PC-3 (cell line): Measurements from ENCODE around the gene SLFN13. TPM values are rescaled to one million over a fixed set of nuclear protein-coding genes. Genes with fewer than 3 reads are reported as not detected.

Experiments used
- ATAC-seq: fragments of 200-7000 bp; cut with Tn5 transposase; 2 replicates; pipeline ENCODE4 v1.9.1; 2020; ENCODE audit warnings: mild to moderate bottlenecking, moderate library complexity
- BruUV-seq: library from RNA; stranded (reverse); fragments of 400-500 nt; replicated peaks from 2 replicates; lab custom pipeline; 2021; lab: Mats Ljungman, UMichigan
- CTCF ChIA-PET: fragments of 300-600 bp; sonication (Branson Sonifier 250); formaldehyde crosslinking; loops from one replicate; lab custom pipeline; 2022; ENCODE audit warnings: antibody characterized with exemption; lab: Charles Lee
- POLR2A ChIA-PET: fragments of 300-600 bp; sonication (Branson Sonifier 250); formaldehyde crosslinking; loops from one replicate; lab custom pipeline; 2022; ENCODE audit warnings: antibody characterized with exemption; ENCODE audit not compliant: unreplicated experiment; lab: Charles Lee
- DNase-seq: peaks from one replicate; pipeline ENCODE4 v3.0.0-alpha.2; 2015
- H2AFZ ChIP-seq: fragments of 300-600 bp; sonication (generic); 2 replicates; pipeline ENCODE4 v1.6.0; 2016; ENCODE audit warnings: antibody characterized with exemption, low read length
- H3F3A ChIP-seq: fragments of 300-600 bp; sonication (generic); one replicate; pipeline ENCODE4 v1.6.0; 2017; ENCODE audit warnings: antibody characterized with exemption, low read length, control low read depth, mild to moderate bottlenecking; ENCODE audit not compliant: unreplicated experiment
- H3K27ac ChIP-seq: fragments of 300-600 bp; sonication (generic); 2 replicates; pipeline ENCODE4 v1.5.1; 2016; ENCODE audit warnings: mild to moderate bottlenecking, low read length
- H3K27me3 ChIP-seq: fragments of 300-600 bp; sonication (generic); 2 replicates; pipeline ENCODE4 v1.6.1; 2016; ENCODE audit warnings: low read length, mixed read lengths
- H3K36me3 ChIP-seq: fragments of 300-600 bp; sonication (generic); 2 replicates; pipeline ENCODE4 v1.6.1; 2016; ENCODE audit warnings: low read depth, mixed run types, low read length, mixed read lengths
- H3K4me1 ChIP-seq: fragments of 300-600 bp; sonication (generic); 2 replicates; pipeline ENCODE4 v1.5.1; 2016; ENCODE audit warnings: low read length; ENCODE audit not compliant: insufficient read depth
- H3K4me2 ChIP-seq: fragments of 300-600 bp; sonication (generic); 2 replicates; pipeline ENCODE4 v1.6.0; 2016; ENCODE audit warnings: low read length
- H3K4me3 ChIP-seq: fragments of 300-600 bp; sonication (generic); 2 replicates; pipeline ENCODE4 v1.5.1; 2016; ENCODE audit warnings: mild to moderate bottlenecking, low read length, mixed read lengths
- H3K79me2 ChIP-seq: fragments of 300-600 bp; sonication (generic); 2 replicates; pipeline ENCODE4 v1.6.1; 2017; ENCODE audit warnings: low read length, mixed read lengths
- H3K9ac ChIP-seq: fragments of 300-600 bp; sonication (generic); 2 replicates; pipeline ENCODE4 v1.6.0; 2016; ENCODE audit warnings: mild to moderate bottlenecking, low read length
- H3K9me2 ChIP-seq: fragments of 300-600 bp; sonication (generic); replicated peaks from 2 replicates; pipeline ENCODE4 v1.6.1; 2016; ENCODE audit warnings: mixed run types, low read length, mixed read lengths
- H3K9me3 ChIP-seq: fragments of 300-600 bp; sonication (generic); 2 replicates; pipeline ENCODE4 v1.6.1; 2016; ENCODE audit warnings: low read length, mixed read lengths
- H4K20me1 ChIP-seq: fragments of 300-600 bp; sonication (generic); 2 replicates; pipeline ENCODE4 v1.6.1; 2016; ENCODE audit warnings: low read length, mixed read lengths
- EZH2 ChIP-seq: fragments of 300-600 bp; sonication (generic); IDR thresholded peaks from one replicate; pipeline ENCODE4 v1.6.1; 2017; ENCODE audit warnings: antibody characterized with exemption, mild to moderate bottlenecking, low read length; ENCODE audit not compliant: unreplicated experiment
- EZH2phosphoT487 ChIP-seq: fragments of 300-600 bp; sonication (generic); IDR thresholded peaks from 2 replicates; pipeline ENCODE4 v1.6.1; 2018; ENCODE audit warnings: mild to moderate bottlenecking, antibody characterized with exemption, low read length, borderline replicate concordance
- intact Hi-C: fragments of 100-400 bp; cut with micrococcal nuclease; formaldehyde crosslinking; loops from 2 replicates; pipeline ENCODE4 v1.9.0; 2023
- total RNA-seq: library from RNA; depleted of rRNA; stranded (reverse); fragments of >200 nt; gene quantifications from 2 replicates; pipeline ENCODE4 v1.2.3, GENCODE V29; 2014
- TF ChIP-seq, protein P1 (sequence below): fragments of 300-600 bp; sonication (generic); conservative IDR thresholded peaks from 2 replicates; pipeline ENCODE4 v1.5.1; 2017; ENCODE audit warnings: antibody characterized with exemption, low read depth, mild to moderate bottlenecking, low read length

The SLFN13 gene
- total RNA-seq, 1 experiment from 2014 or later, result 8.2 TPM

DNA sequence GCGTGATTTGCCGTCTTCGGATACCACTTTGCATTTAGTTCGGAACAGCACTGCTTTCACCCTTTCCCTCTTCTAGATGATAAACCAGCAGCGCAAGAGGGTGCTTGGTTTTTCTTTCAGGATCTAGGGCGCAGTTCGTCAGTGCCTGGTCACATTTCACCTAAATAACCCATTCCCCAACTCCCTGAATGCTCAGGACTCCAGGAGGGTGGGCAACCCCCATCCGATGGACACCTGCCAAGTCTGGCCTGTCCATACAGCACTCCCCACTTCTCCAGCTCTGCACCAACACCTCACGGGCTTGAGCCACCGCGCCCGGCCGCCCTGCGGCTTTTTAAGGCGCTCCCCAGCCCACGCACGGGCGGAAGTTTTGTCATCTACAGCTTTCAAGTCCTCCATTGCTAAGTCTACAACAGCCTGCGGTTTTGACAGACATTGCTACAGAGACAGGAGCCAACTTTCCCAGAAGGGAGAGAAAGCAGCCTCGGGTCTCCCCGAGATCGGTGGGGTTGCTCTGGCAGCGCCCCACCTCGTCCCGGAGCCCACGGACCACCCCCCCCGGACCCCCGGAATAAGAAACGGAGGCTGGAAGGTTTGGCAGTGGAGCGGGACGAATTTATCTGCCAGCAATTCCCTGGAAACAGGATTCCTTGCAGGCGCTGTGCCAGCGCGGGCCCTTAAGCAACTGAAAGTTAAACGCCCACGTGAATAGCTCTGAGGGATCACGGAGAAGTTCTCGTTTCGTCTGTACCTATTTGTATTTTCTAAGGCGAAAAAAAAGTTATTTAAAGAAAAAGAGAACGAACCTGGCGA is 38.6 kb upstream of the SLFN13 start:
- H3K27me3 ChIP-seq, result peaks cover 58% of the 10 kb centered on the region
- no peaks in the 10 kb centered on the region for H3K9me3 ChIP-seq
- H4K20me1 ChIP-seq, result no peaks in the 10 kb centered on the region
- H3K4me1 ChIP-seq, result no peaks in the 10 kb centered on the region
- H3K36me3 ChIP-seq, result no peaks in the 10 kb centered on the region
- no peak overlapping the region for H3K27ac ChIP-seq
- ATAC-seq, result no peak
- ChIA-PET POLR2A (no interaction called here), CTCF (no interaction called here)
- no peak overlapping the region for H3K9ac ChIP-seq
- no peak for DNase-seq
- H3K9me2 ChIP-seq, result no peaks in the 10 kb centered on the region
- H3F3A ChIP-seq, result no peaks in the 10 kb centered on the region
- BruUV-seq, result no TSS peak
- H3K79me2 ChIP-seq, result no peaks in the 10 kb centered on the region
- TF ChIP-seq, protein P1, sequence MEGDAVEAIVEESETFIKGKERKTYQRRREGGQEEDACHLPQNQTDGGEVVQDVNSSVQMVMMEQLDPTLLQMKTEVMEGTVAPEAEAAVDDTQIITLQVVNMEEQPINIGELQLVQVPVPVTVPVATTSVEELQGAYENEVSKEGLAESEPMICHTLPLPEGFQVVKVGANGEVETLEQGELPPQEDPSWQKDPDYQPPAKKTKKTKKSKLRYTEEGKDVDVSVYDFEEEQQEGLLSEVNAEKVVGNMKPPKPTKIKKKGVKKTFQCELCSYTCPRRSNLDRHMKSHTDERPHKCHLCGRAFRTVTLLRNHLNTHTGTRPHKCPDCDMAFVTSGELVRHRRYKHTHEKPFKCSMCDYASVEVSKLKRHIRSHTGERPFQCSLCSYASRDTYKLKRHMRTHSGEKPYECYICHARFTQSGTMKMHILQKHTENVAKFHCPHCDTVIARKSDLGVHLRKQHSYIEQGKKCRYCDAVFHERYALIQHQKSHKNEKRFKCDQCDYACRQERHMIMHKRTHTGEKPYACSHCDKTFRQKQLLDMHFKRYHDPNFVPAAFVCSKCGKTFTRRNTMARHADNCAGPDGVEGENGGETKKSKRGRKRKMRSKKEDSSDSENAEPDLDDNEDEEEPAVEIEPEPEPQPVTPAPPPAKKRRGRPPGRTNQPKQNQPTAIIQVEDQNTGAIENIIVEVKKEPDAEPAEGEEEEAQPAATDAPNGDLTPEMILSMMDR, result no peak
- no peak for TF ChIP-seq EZH2
- no peak for TF ChIP-seq EZH2phosphoT487
- H3K4me2 ChIP-seq, result no peak overlapping the region
- no peak overlapping the region for H3K4me3 ChIP-seq
- intact Hi-C loops, result no loop called here
- H2AFZ ChIP-seq, result no peak overlapping the region

DNA sequence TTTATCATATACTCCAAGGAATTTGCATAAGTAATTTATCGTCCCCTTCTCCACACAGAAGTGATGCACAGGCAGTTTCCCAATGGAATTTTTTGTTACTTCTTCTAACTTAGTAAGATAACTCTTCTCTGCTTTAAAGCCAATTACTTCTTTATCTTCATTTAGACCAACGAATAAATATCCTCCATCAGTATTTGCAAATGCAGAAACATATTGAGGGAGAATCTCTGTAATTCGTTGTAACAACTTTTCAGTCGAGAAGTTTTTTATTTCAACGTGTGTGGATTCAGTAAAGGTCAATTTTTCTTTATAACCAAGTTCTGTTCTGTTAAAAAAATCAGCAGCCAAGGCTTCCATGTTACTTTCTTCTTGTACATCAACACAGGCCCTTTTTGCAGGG is 30.7 kb upstream of the SLFN13 start:
- intact Hi-C loops, result no loop called here
- DNase-seq, result no peak
- Histone ChIP-seq H3K9me2 (no peaks in the 10 kb centered on the region), H3K36me3 (no peaks in the 10 kb centered on the region), H4K20me1 (no peaks in the 10 kb centered on the region), H3K27ac (no peak overlapping the region), H3K4me3 (no peak overlapping the region), H3K4me1 (no peaks in the 10 kb centered on the region), H3K9ac (no peak overlapping the region), H2AFZ (no peak overlapping the region), H3F3A (no peaks in the 10 kb centered on the region), H3K9me3 (no peaks in the 10 kb centered on the region), H3K27me3 (peaks cover 51% of the 10 kb centered on the region), H3K79me2 (no peaks in the 10 kb centered on the region), H3K4me2 (no peak overlapping the region)
- TF ChIP-seq EZH2phosphoT487 (no peak), EZH2 (no peak)
- TF ChIP-seq, protein P1, result no peak
- BruUV-seq, result no TSS peak
- no peak for ATAC-seq
- ChIA-PET POLR2A (no interaction called here), CTCF (no interaction called here)

DNA sequence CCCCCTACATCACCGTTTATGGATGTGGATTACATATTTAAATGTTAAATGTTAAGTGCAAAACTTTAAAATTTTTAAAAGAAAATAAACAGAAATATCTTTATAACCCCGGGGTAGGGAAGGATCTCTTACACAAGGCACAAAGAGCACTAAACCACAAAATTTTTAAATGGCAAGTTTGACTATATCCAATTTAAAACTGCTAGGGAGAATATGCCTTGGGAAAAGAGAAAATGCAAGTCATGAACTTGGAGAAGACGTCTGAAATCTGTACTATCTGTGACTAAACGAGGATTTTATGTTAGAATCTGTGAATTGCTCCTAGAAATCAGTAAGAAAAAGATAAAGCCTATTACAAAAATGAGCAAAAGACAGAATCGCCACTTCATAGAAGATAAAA is 28.7 kb upstream of the SLFN13 start:
- no peak for TF ChIP-seq EZH2
- TF ChIP-seq, protein P1, result no peak
- TF ChIP-seq EZH2phosphoT487, result no peak
- Histone ChIP-seq H3K79me2 (no peaks in the 10 kb centered on the region), H3K9me3 (no peaks in the 10 kb centered on the region), H3K4me2 (no peak overlapping the region), H3K27ac (no peak overlapping the region), H3K9ac (no peak overlapping the region), H3K4me3 (no peak overlapping the region), H3K4me1 (no peaks in the 10 kb centered on the region), H3K36me3 (no peaks in the 10 kb centered on the region), H3K27me3 (peaks cover 42% of the 10 kb centered on the region), H4K20me1 (no peaks in the 10 kb centered on the region), H3K9me2 (no peaks in the 10 kb centered on the region), H3F3A (no peaks in the 10 kb centered on the region), H2AFZ (no peak overlapping the region)
- BruUV-seq, result no TSS peak
- no peak for ATAC-seq
- ChIA-PET CTCF (no interaction called here), POLR2A (no interaction called here)
- intact Hi-C loops, result no loop called here
- DNase-seq, result no peak
